HepG2 (cell line): ENCODE measurements around the gene SSX2IP. TPM values are rescaled to one million over a fixed set of nuclear protein-coding genes. Genes with fewer than 3 reads are reported as not detected.
A peak's percentile ranks its signal among the peaks of the same experiment; 100 is the strongest.

Experiments used
- ATAC-seq: fragments of 200-7000 bp; cut with Tn5 transposase; 3 replicates; pipeline ENCODE4 v1.9.1; 2020; ENCODE audit warnings: mild to moderate bottlenecking, moderate library complexity
- BruUV-seq: library from RNA; stranded (reverse); fragments of 400-500 nt; replicated peaks from 2 replicates; lab custom pipeline; 2021; lab: Mats Ljungman, UMichigan
- CTCF ChIA-PET: fragments of 300-600 bp; formaldehyde crosslinking; extraction: SDS; loops from one replicate; lab custom pipeline; 2021; ENCODE audit warnings: low total read pairs, inconsistent platforms, low intra/inter-chr PET ratio; lab: Yijun Ruan, JAX
- POLR2A ChIA-PET: fragments of 350-600 bp; sonication (Branson Sonifier 250); formaldehyde crosslinking; loops from one replicate; lab custom pipeline; 2020; ENCODE audit warnings: antibody characterized with exemption, inconsistent platforms; lab: Yijun Ruan, JAX
- DNase-seq: peaks from one replicate; pipeline ENCODE4 v3.0.0-alpha.2; 2015; ENCODE audit warnings: low spot score
- FAIRE-seq: peaks from 3 replicates; lab custom pipeline; 2011; peaks lifted over from hg19 to GRCh38; lab: Jason Lieb, UNC
- H2AFZ ChIP-seq: one replicate; pipeline ENCODE4 v1.6.1; 2011; ENCODE audit warnings: low read length, inconsistent platforms
- H3K27ac ChIP-seq: fragments of 300-600 bp; 3 replicates; pipeline ENCODE4 v1.8.0; 2011; ENCODE audit warnings: mixed run types, mild to moderate bottlenecking, mixed read lengths, low read length, inconsistent platforms; ENCODE audit not compliant: insufficient read depth; ENCODE audit errors: extremely low read length
- H3K27me3 ChIP-seq, 2 experiments: fragments of 200-600 bp in 1 of 2; 2 replicates in 1 of 2; 3 replicates in 1 of 2; pipeline versions ENCODE4 v1.6.0 to v1.8.0; 2011; ENCODE audit warnings: low read length in 2 of 2, mild to moderate bottlenecking in 2 of 2, moderate library complexity in 2 of 2, inconsistent platforms in 1 of 2; ENCODE audit not compliant: insufficient read depth in 2 of 2, control insufficient read depth in 1 of 2
- H3K36me3 ChIP-seq, 2 experiments: fragments of 200-600 bp in 1 of 2; replicated peaks in 1 of 2; 2 replicates in 1 of 2; 3 replicates in 1 of 2; pipeline versions ENCODE4 v1.5.1 to v1.8.0; 2011; ENCODE audit warnings: low read length in 2 of 2, inconsistent platforms in 1 of 2; ENCODE audit not compliant: insufficient read depth in 2 of 2, control insufficient read depth in 1 of 2
- H3K4me1 ChIP-seq: 2 replicates; pipeline ENCODE4 v1.5.1; 2012; ENCODE audit warnings: low read length, inconsistent platforms; ENCODE audit not compliant: insufficient read depth
- H3K4me2 ChIP-seq: 2 replicates; pipeline ENCODE4 v1.6.0; 2011; ENCODE audit warnings: low read depth, low read length, inconsistent platforms
- H3K4me3 ChIP-seq, 3 experiments: fragments of 200-600 bp in 1 of 3; sonication (generic), shearing (Covaris generic) in 1 of 3; replicated peaks in 1 of 3; 2 replicates each; pipeline ENCODE4 v1.5.1; 2011 to 2016; ENCODE audit warnings: low read length in 3 of 3, inconsistent platforms in 2 of 3, low read depth in 2 of 3, mild to moderate bottlenecking in 2 of 3, control low read depth in 1 of 3, mixed read lengths in 1 of 3; ENCODE audit not compliant: insufficient read depth in 1 of 3
- H3K79me2 ChIP-seq: one replicate; pipeline ENCODE4 v1.6.1; 2011; ENCODE audit warnings: low read length, inconsistent platforms; ENCODE audit not compliant: insufficient read depth
- H3K9ac ChIP-seq: 2 replicates; pipeline ENCODE4 v1.6.0; 2011; ENCODE audit warnings: mild to moderate bottlenecking, low read depth, low read length, inconsistent platforms; ENCODE audit not compliant: insufficient read depth
- H3K9me3 ChIP-seq: 2 replicates; pipeline ENCODE4 v1.5.1; 2012; ENCODE audit warnings: mild to moderate bottlenecking, low read length
- H4K20me1 ChIP-seq: 2 replicates; pipeline ENCODE4 v1.6.0; 2011; ENCODE audit warnings: inconsistent platforms, mild to moderate bottlenecking, low read length, moderate library complexity; ENCODE audit not compliant: insufficient read depth
- LCORL ChIP-seq, 2 experiments: fragments of 450-650 bp in 1 of 2; sonication (generic) in 1 of 2; formaldehyde crosslinking in 1 of 2; IDR thresholded peaks; 2 replicates each; pipeline versions ENCODE4 v1.5.0 to v1.6.1; 2017 to 2020; ENCODE audit warnings: antibody characterized with exemption in 1 of 2, missing genetic modification reagents in 1 of 2
- SALL1 ChIP-seq: sonication (generic); formaldehyde crosslinking; IDR thresholded peaks from 2 replicates; pipeline ENCODE4 v1.8.0; 2022; ENCODE audit warnings: mild to moderate bottlenecking, missing genetic modification reagents
- ZNF367 ChIP-seq: sonication (generic); formaldehyde crosslinking; IDR thresholded peaks from 2 replicates; pipeline ENCODE4 v1.4.0; 2020; ENCODE audit warnings: missing genetic modification reagents, borderline replicate concordance
- ZNF703 ChIP-seq: sonication (generic); formaldehyde crosslinking; IDR thresholded peaks from 2 replicates; pipeline ENCODE4 v1.5.1; 2020; ENCODE audit warnings: missing genetic modification reagents, mild to moderate bottlenecking, moderate library complexity, borderline replicate concordance
- ZNF788 ChIP-seq: sonication (generic); formaldehyde crosslinking; IDR thresholded peaks from 2 replicates; pipeline ENCODE4 v1.5.0; 2020; ENCODE audit warnings: mild to moderate bottlenecking, missing genetic modification reagents, borderline replicate concordance
- ZNF792 ChIP-seq: IDR thresholded peaks from 2 replicates; pipeline ENCODE4 v1.6.1; 2016
- WGBS: methylation state at CpG from one replicate; pipeline ENCODE4 v1.1.6; 2017; ENCODE audit warnings: low lambda C conversion rate; 5-methylcytosine and 5-hydroxymethylcytosine counted together
- in situ Hi-C: cut with HindIII; loops from 2 replicates; pipeline ENCODE4 v1.10.0; 2017; ENCODE audit warnings: low pct_unique_long_range_greater_than_20kb; ENCODE audit not compliant: extremely low pct_ligation_motif_present
- intact Hi-C: fragments of 100-400 bp; cut with micrococcal nuclease; formaldehyde crosslinking; loops from one replicate; pipeline ENCODE4 v1.10.0; 2022; ENCODE audit not compliant: unreplicated experiment
- polyA plus RNA-seq, 8 experiments: library from polyadenylated mRNA; depleted of rRNA in 3 of 8; stranded (reverse) in 7 of 8; unstranded in 1 of 8; fragments of >200 nt; fragmentation: Illumina TruSeq in 4 of 8; extraction: Trizol in 4 of 8; gene quantifications; 2 replicates each; pipeline versions ENCODE4 v1.2.1 to v1.2.3, GENCODE V29; 2011 to 2016; ENCODE audit warnings: low read depth in 4 of 8, missing spikeins in 1 of 8, mixed read lengths in 1 of 8; ENCODE audit not compliant: insufficient read depth in 1 of 8
- total RNA-seq, 5 experiments: library from RNA; depleted of rRNA; stranded (reverse); fragments of >200 nt; fragmentation: Illumina TruSeq; extraction: Trizol; gene quantifications; 2 replicates each; pipeline ENCODE4 v1.2.3, GENCODE V29; 2016; ENCODE audit warnings: low read depth in 1 of 5
- TF ChIP-seq, protein P1 (sequence below): sonication (generic); formaldehyde crosslinking; IDR thresholded peaks from 2 replicates; pipeline ENCODE4 v1.5.1; 2020; ENCODE audit warnings: mild to moderate bottlenecking, moderate library complexity, missing genetic modification reagents
- TF ChIP-seq, protein P2 (sequence below): sonication (generic); formaldehyde crosslinking; IDR thresholded peaks from 2 replicates; pipeline ENCODE4 v1.9.0; 2022; ENCODE audit warnings: missing genetic modification reagents, mild to moderate bottlenecking, borderline replicate concordance
- TF ChIP-seq, protein P3 (sequence below): sonication (generic); formaldehyde crosslinking; IDR thresholded peaks from 2 replicates; pipeline ENCODE4 v1.5.0; 2020; ENCODE audit warnings: mild to moderate bottlenecking, missing genetic modification reagents

SSX2IP gene
- total and polyA plus RNA-seq, 2 of the 13 experiments (the other 11 are each of a cell fraction or from before 2014, with no cell fraction given), result 2.7 to 23.7 TPM

DNA sequence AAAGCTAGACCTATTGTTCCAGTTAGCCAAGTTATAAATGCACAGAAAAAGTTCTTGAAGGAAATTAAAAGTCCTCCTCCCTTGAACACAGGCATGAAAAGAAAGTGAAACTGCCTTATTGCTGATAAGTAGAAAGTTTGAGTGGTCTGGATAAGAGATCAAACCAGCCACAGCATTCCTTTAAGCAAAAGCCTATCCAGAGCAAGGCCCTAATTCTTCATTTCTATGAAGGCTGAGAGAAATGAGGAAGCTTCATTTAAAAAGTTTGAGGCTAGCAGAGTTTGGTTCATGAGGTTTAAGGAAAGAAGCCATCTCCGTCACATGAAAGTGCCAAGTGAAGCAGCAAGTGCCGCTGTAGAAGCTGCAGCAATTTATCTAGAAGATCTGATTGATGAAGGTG, 2.7 kb upstream of the SSX2IP start:
- WGBS, result 64% methylated on average over 2 of the region's 2 CpGs
- CTCF ChIA-PET, result no interaction called here
- peak overlapping the region; percentile 49 for H2AFZ ChIP-seq

More for the DNA sequence above, 2.7 kb upstream of the SSX2IP start:
- H3K9me3 ChIP-seq, result no peaks in the 10 kb centered on the region
- ATAC-seq (no peak), DNase-seq (no peak), FAIRE-seq (no peak)
- in situ Hi-C loops, result no loop called here
- no peak overlapping the region for H3K9ac ChIP-seq
- no peak overlapping the region for H3K4me3 ChIP-seq
- H3K36me3 ChIP-seq, result no peaks in the 10 kb centered on the region
- H3K27me3 ChIP-seq, result no peaks in the 10 kb centered on the region
- H3K4me1 ChIP-seq, result peaks cover 31% of the 10 kb centered on the region
- POLR2A ChIA-PET, result no interaction called here
- H3K4me2 ChIP-seq, result peak overlapping the region; percentile 10
- BruUV-seq, result no TSS peak
- H3K27ac ChIP-seq, result no peak overlapping the region
- TF ChIP-seq ZNF792 (CRISPR knock-in tag), result no peak
- no peak for TF ChIP-seq ZNF788 (CRISPR knock-in tag)
- TF ChIP-seq ZNF703, result no peak
- no peak for TF ChIP-seq ZNF367
- TF ChIP-seq, protein P1, sequence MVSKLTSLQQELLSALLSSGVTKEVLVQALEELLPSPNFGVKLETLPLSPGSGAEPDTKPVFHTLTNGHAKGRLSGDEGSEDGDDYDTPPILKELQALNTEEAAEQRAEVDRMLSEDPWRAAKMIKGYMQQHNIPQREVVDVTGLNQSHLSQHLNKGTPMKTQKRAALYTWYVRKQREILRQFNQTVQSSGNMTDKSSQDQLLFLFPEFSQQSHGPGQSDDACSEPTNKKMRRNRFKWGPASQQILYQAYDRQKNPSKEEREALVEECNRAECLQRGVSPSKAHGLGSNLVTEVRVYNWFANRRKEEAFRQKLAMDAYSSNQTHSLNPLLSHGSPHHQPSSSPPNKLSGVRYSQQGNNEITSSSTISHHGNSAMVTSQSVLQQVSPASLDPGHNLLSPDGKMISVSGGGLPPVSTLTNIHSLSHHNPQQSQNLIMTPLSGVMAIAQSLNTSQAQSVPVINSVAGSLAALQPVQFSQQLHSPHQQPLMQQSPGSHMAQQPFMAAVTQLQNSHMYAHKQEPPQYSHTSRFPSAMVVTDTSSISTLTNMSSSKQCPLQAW (CRISPR knock-in tag), result no peak
- TF ChIP-seq, protein P2, sequence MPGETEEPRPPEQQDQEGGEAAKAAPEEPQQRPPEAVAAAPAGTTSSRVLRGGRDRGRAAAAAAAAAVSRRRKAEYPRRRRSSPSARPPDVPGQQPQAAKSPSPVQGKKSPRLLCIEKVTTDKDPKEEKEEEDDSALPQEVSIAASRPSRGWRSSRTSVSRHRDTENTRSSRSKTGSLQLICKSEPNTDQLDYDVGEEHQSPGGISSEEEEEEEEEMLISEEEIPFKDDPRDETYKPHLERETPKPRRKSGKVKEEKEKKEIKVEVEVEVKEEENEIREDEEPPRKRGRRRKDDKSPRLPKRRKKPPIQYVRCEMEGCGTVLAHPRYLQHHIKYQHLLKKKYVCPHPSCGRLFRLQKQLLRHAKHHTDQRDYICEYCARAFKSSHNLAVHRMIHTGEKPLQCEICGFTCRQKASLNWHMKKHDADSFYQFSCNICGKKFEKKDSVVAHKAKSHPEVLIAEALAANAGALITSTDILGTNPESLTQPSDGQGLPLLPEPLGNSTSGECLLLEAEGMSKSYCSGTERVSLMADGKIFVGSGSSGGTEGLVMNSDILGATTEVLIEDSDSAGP (CRISPR knock-in tag), result no peak
- TF ChIP-seq SALL1 (CRISPR knock-in tag), result no peak
- TF ChIP-seq, protein P3, sequence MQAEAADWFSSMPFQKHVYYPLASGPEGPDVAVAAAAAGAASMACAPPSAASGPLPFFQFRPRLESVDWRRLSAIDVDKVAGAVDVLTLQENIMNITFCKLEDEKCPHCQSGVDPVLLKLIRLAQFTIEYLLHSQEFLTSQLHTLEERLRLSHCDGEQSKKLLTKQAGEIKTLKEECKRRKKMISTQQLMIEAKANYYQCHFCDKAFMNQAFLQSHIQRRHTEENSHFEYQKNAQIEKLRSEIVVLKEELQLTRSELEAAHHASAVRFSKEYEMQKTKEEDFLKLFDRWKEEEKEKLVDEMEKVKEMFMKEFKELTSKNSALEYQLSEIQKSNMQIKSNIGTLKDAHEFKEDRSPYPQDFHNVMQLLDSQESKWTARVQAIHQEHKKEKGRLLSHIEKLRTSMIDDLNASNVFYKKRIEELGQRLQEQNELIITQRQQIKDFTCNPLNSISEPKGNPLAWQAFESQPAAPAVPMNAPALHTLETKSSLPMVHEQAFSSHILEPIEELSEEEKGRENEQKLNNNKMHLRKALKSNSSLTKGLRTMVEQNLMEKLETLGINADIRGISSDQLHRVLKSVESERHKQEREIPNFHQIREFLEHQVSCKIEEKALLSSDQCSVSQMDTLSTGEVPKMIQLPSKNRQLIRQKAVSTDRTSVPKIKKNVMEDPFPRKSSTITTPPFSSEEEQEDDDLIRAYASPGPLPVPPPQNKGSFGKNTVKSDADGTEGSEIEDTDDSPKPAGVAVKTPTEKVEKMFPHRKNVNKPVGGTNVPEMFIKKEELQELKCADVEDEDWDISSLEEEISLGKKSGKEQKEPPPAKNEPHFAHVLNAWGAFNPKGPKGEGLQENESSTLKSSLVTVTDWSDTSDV (CRISPR knock-in tag), result no peak
- no peak for TF ChIP-seq LCORL (IDR thresholded peaks at IDR 0.05)
- TF ChIP-seq LCORL (CRISPR knock-in tag; IDR thresholded peaks at IDR 0.05), result no peak
- H4K20me1 ChIP-seq, result no peaks in the 10 kb centered on the region
- intact Hi-C loops, result no loop called here
- H3K79me2 ChIP-seq, result peaks cover 14% of the 10 kb centered on the region
